Measurements from ENCODE around the gene TIE1. TPM values are rescaled to one million over a fixed set of nuclear protein-coding genes. Genes with fewer than 3 reads are reported as not detected.
A peak's percentile ranks its signal among the peaks of the same experiment; 100 is the strongest.

The TIE1 gene
- total and polyA plus RNA-seq, 2 donors (not counting 1 experiment from before 2014, with no cell fraction given), result 0.02 TPM; not detected in 1

DNA sequence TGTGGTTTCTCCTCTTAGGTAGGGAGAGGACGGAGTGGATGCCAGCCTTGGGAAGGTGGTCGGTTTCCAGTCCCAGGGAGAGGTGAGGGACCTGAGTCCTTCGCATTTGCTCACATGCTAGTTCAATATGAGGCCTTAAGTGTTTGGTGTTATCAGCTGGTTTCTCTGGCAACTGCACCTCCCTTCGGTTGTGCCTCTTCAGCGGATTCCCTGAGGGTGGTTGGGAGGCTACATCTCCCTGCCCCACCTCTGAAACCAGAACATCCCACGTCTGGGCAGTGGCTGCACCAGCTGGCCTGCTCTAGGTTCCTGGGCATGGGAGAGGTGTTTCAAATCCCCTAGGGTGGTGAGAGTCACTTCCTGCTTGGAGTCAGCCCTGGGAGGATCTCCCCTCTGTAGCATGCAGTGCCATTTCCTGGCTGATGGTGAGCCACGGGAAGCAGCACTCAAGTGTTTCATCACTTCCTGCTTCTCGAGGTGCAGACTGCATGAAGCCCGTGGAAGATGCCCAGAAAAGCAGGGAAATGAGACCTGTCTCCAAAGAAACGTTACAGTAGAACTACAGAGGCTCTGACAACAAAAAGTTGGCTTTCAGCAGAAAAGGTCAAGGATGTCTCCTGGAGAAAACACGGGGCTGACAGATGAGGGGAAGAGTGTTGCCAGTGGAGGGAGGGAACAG lies 26.5 kb upstream of the TIE1 start:
- peak; percentile 12 to 36 for DNase-seq (ENCODE audit: low read depth in 2 of 2)
- no peaks in the 10 kb centered on the region for H3K4me1 ChIP-seq (ENCODE audit: control insufficient read depth, extremely low read depth, insufficient read depth, low read length)
- H3K36me3 ChIP-seq (ENCODE audit: control insufficient read depth, insufficient read depth, low read length), result no peaks in the 10 kb centered on the region
- no peaks in the 10 kb centered on the region for H4K20me1 ChIP-seq (ENCODE audit: control insufficient read depth, extremely low read depth, insufficient read depth, low read length)
- H3K27ac ChIP-seq (ENCODE audit: insufficient read depth, low read length), result no peak overlapping the region
- H3K79me2 ChIP-seq (ENCODE audit: control insufficient read depth, insufficient read depth, low read length), result no peaks in the 10 kb centered on the region
- no peak overlapping the region for H3K9ac ChIP-seq (ENCODE audit: insufficient read depth, low read length)
- H3K27me3 ChIP-seq (ENCODE audit: control insufficient read depth, insufficient read depth, low read length), result peaks cover 7% of the 10 kb centered on the region
- no peak overlapping the region for H3K4me2 ChIP-seq (ENCODE audit: extremely low read depth, insufficient read depth, low read length)
- no peaks in the 10 kb centered on the region for H3K9me3 ChIP-seq (ENCODE audit: control insufficient read depth, insufficient read depth, low read depth, low read length)
- no peak overlapping the region for H3K4me3 ChIP-seq (replicated peaks in 1 of 4; ENCODE audit: control extremely low read depth in 1 of 4, insufficient read depth in 1 of 4, low read depth in 3 of 4, low read length in 4 of 4)
- TF ChIP-seq EZH2 (IDR thresholded peaks at IDR 0.05; ENCODE audit: low read length, missing control alignments), result no peak
- TF ChIP-seq, protein P1, sequence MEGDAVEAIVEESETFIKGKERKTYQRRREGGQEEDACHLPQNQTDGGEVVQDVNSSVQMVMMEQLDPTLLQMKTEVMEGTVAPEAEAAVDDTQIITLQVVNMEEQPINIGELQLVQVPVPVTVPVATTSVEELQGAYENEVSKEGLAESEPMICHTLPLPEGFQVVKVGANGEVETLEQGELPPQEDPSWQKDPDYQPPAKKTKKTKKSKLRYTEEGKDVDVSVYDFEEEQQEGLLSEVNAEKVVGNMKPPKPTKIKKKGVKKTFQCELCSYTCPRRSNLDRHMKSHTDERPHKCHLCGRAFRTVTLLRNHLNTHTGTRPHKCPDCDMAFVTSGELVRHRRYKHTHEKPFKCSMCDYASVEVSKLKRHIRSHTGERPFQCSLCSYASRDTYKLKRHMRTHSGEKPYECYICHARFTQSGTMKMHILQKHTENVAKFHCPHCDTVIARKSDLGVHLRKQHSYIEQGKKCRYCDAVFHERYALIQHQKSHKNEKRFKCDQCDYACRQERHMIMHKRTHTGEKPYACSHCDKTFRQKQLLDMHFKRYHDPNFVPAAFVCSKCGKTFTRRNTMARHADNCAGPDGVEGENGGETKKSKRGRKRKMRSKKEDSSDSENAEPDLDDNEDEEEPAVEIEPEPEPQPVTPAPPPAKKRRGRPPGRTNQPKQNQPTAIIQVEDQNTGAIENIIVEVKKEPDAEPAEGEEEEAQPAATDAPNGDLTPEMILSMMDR (conservative IDR thresholded peaks at IDR 0.05 in 1 of 2, IDR thresholded peaks at IDR 0.05 in 1 of 2; ENCODE audit: low read depth in 1 of 2, low read length in 2 of 2), result no peak
- peak overlapping the region; percentile 79 for H2AFZ ChIP-seq (ENCODE audit: low read length)

DNA sequence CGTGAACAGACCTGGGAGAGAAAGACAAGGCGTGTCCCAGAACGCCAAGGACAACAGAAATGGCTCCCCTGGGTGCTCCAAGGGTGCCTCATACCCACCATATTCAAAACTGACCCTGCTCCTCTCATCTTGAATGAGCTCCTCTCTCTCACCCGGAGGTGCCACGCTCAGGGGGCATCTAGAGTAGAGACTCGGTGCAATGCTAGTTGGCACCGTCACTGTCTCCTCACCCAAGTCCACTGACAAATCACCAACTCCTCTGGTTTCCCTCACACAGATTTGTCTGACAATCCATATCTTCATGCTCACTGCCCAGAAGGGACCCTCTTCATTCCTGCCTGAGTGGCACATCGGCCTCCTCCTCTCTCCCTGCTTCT lies 26.0 kb upstream of the TIE1 start:
- no peaks in the 10 kb centered on the region for H3K79me2 ChIP-seq (ENCODE audit: control insufficient read depth, insufficient read depth, low read length)
- no peak overlapping the region for H3K9ac ChIP-seq (ENCODE audit: insufficient read depth, low read length)
- H2AFZ ChIP-seq (ENCODE audit: low read length), result peak overlapping the region; percentile 79
- no peaks in the 10 kb centered on the region for H4K20me1 ChIP-seq (ENCODE audit: control insufficient read depth, extremely low read depth, insufficient read depth, low read length)
- TF ChIP-seq EZH2 (IDR thresholded peaks at IDR 0.05; ENCODE audit: low read length, missing control alignments), result no peak
- TF ChIP-seq, protein P1 (conservative IDR thresholded peaks at IDR 0.05 in 1 of 2, IDR thresholded peaks at IDR 0.05 in 1 of 2; ENCODE audit: low read depth in 1 of 2, low read length in 2 of 2), result no peak
- DNase-seq (ENCODE audit: low read depth in 2 of 2), result no peak
- peaks cover 6% of the 10 kb centered on the region for H3K27me3 ChIP-seq (ENCODE audit: control insufficient read depth, insufficient read depth, low read length)
- no peaks in the 10 kb centered on the region for H3K9me3 ChIP-seq (ENCODE audit: control insufficient read depth, insufficient read depth, low read depth, low read length)
- no peaks in the 10 kb centered on the region for H3K4me1 ChIP-seq (ENCODE audit: control insufficient read depth, extremely low read depth, insufficient read depth, low read length)
- no peak overlapping the region for H3K27ac ChIP-seq (ENCODE audit: insufficient read depth, low read length)
- no peak overlapping the region for H3K4me3 ChIP-seq (replicated peaks in 1 of 4; ENCODE audit: control extremely low read depth in 1 of 4, insufficient read depth in 1 of 4, low read depth in 3 of 4, low read length in 4 of 4)
- H3K36me3 ChIP-seq (ENCODE audit: control insufficient read depth, insufficient read depth, low read length), result no peaks in the 10 kb centered on the region
- H3K4me2 ChIP-seq (ENCODE audit: extremely low read depth, insufficient read depth, low read length), result no peak overlapping the region

DNA sequence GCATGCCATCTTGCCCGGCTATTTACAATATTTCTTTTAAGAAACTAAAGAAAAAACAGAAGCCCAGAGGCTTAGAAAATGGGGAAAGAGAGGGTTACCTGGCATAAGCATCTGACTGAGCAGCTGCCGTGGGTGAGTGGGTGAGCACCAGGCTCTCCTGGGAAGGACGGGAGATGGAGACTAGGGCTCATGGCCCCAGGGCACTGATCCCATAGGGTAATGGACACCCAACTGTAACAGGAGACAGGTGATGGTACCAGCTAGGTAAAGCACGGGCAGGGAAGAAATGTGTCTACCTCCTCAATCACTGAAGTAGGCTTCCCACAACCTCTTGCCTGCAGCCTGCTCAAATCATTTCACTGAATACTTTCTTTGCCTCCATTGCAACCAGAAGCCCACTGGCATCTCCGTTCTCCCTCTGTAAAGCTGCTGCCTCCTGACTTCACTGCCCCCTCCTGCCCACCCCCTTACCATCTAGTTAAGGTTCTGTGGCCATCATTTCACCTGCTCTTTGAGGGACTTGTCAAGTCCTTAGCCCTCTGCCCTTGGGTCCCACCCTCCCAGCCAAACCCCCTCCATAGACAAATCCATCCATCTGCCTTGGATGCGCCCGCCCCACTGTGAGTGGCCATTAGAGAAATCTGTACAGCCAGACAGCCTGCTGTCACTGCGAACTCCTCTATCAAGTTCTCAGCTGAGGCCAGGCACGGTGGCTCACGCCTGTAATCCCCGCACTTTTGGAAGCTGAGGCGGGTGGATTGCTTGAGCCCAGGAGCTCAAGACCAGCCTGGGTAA lies 24.8 kb upstream of the TIE1 start:
- TF ChIP-seq EZH2 (IDR thresholded peaks at IDR 0.05; ENCODE audit: low read length, missing control alignments), result no peak
- TF ChIP-seq, protein P1 (conservative IDR thresholded peaks at IDR 0.05 in 1 of 2, IDR thresholded peaks at IDR 0.05 in 1 of 2; ENCODE audit: low read depth in 1 of 2, low read length in 2 of 2), result no peak
- Histone ChIP-seq H3K4me1 (ENCODE audit: control insufficient read depth, extremely low read depth, insufficient read depth, low read length) (no peaks in the 10 kb centered on the region), H3K36me3 (ENCODE audit: control insufficient read depth, insufficient read depth, low read length) (no peaks in the 10 kb centered on the region), H3K4me3 (replicated peaks in 1 of 4; ENCODE audit: control extremely low read depth in 1 of 4, insufficient read depth in 1 of 4, low read depth in 3 of 4, low read length in 4 of 4) (no peak overlapping the region), H3K79me2 (ENCODE audit: control insufficient read depth, insufficient read depth, low read length) (no peaks in the 10 kb centered on the region), H3K27ac (ENCODE audit: insufficient read depth, low read length) (no peak overlapping the region), H3K9ac (ENCODE audit: insufficient read depth, low read length) (no peak overlapping the region), H3K4me2 (ENCODE audit: extremely low read depth, insufficient read depth, low read length) (no peak overlapping the region), H2AFZ (ENCODE audit: low read length) (no peak overlapping the region), H3K27me3 (ENCODE audit: control insufficient read depth, insufficient read depth, low read length) (peaks cover 4% of the 10 kb centered on the region), H4K20me1 (ENCODE audit: control insufficient read depth, extremely low read depth, insufficient read depth, low read length) (no peaks in the 10 kb centered on the region), H3K9me3 (ENCODE audit: control insufficient read depth, insufficient read depth, low read depth, low read length) (no peaks in the 10 kb centered on the region)
- no peak for DNase-seq (ENCODE audit: low read depth in 2 of 2)
